ENCODE measurements around the gene GALNT14.

The GALNT14 gene

GRCh38 chr2:31047599-31047998 lies 90.6 kb downstream of the GALNT14 start:
- H3K4me3 ChIP-seq (ENCODE audit: low read depth, low read length) = no peak overlapping the region
- TF ChIP-seq CTCF (IDR thresholded peaks at IDR 0.05; ENCODE audit: low read depth, low read length) = no peak

GRCh38 chr2:31038385-31038784 lies 99.9 kb downstream of the GALNT14 start:
- H3K4me3 ChIP-seq (ENCODE audit: low read depth, low read length) = no peak overlapping the region
- TF ChIP-seq CTCF (IDR thresholded peaks at IDR 0.05; ENCODE audit: low read depth, low read length) = no peak

- H3K4me3 ChIP-seq (ENCODE audit: low read depth, low read length) = no peak overlapping the region
- TF ChIP-seq CTCF (IDR thresholded peaks at IDR 0.05; ENCODE audit: low read depth, low read length) = no peak
Observed at GRCh38 chr2:31037058-31037457, 101.2 kb downstream of the GALNT14 start.

GRCh38 chr2:31033032-31033431 lies 105.2 kb downstream of the GALNT14 start:
- H3K4me3 ChIP-seq (ENCODE audit: low read depth, low read length) = no peak overlapping the region
- no peak for TF ChIP-seq CTCF (IDR thresholded peaks at IDR 0.05; ENCODE audit: low read depth, low read length)

- no peak overlapping the region for H3K4me3 ChIP-seq (ENCODE audit: low read depth, low read length)
- TF ChIP-seq CTCF (IDR thresholded peaks at IDR 0.05; ENCODE audit: low read depth, low read length) = no peak
Observed at GRCh38 chr2:31032475-31032874, 105.8 kb downstream of the GALNT14 start.

- no peak overlapping the region for H3K4me3 ChIP-seq (ENCODE audit: low read depth, low read length)
- TF ChIP-seq CTCF (IDR thresholded peaks at IDR 0.05; ENCODE audit: low read depth, low read length) = no peak
Observed at GRCh38 chr2:31031132-31031706, 107.0 kb downstream of the GALNT14 start.

GRCh38 chr2:31028417-31028816 lies 109.8 kb downstream of the GALNT14 start:
- TF ChIP-seq CTCF (IDR thresholded peaks at IDR 0.05; ENCODE audit: low read depth, low read length) = no peak
- H3K4me3 ChIP-seq (ENCODE audit: low read depth, low read length) = no peak overlapping the region

Data from WI38 (cell line).